Mesothelial cell of epicardium (in vitro differentiated cells): Measurements from ENCODE around the gene DNAL4. TPM values are rescaled to one million over a fixed set of nuclear protein-coding genes. Genes with fewer than 3 reads are reported as not detected.

Experiments
- DNase-seq, 2 experiments: peaks; one replicate each; pipeline ENCODE4 v3.0.0; 2021; ENCODE audit warnings: low spot score in 2 of 2; ENCODE audit not compliant: unreplicated experiment in 2 of 2
- H3K27ac Mint-ChIP-seq: 2 replicates; pipeline ENCODE4 v1.8.0; 2021; ENCODE audit warnings: mixed read lengths
- H3K27me3 Mint-ChIP-seq: 2 replicates; pipeline ENCODE4 v1.8.0; 2021; ENCODE audit warnings: low read depth, mixed read lengths
- H3K36me3 Mint-ChIP-seq: 2 replicates; pipeline ENCODE4 v1.8.0; 2021; ENCODE audit warnings: mixed read lengths
- H3K4me1 Mint-ChIP-seq: 2 replicates; pipeline ENCODE4 v1.8.0; 2021; ENCODE audit warnings: mixed read lengths
- H3K4me3 Mint-ChIP-seq: 2 replicates; pipeline ENCODE4 v1.8.0; 2021; ENCODE audit warnings: mild to moderate bottlenecking, moderate library complexity, mixed read lengths
- H3K9me3 Mint-ChIP-seq: 2 replicates; pipeline ENCODE4 v1.8.0; 2021; ENCODE audit warnings: mixed read lengths
- total RNA-seq: library from RNA; stranded (reverse); gene quantifications from 3 replicates; pipeline ENCODE4 v1.2.1, GENCODE V29; 2021
- TF ChIP-seq, protein P1 (sequence below): fragments of 200-600 bp; sonication (generic); IDR thresholded peaks from one replicate; pipeline ENCODE4 v1.5.0; 2021; ENCODE audit warnings: antibody characterized with exemption; ENCODE audit not compliant: unreplicated experiment

DNAL4 gene
- total RNA-seq, 1 donor from 2014 or later: 15.9 TPM

DNA sequence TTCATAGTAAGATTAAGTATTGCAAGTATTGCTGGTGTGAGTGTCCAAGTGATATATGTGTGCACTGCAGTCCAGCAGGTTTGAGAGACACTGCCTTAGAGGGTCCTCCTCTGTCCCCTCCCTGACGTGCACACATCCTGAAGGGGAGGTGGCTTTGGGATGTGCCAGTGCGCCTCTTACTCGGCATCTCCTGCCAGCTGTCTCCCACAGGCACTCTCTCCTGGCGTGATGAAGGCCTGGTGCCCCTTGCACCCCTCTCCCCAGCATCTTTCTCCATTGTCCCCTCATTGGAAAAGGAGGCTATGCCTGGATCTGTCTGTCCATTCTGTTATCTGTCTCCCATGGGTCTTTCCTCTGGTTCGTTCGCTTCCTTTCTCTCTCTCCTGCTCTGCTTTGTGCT, 64.0 kb downstream of the DNAL4 start:
- TF ChIP-seq, protein P1, sequence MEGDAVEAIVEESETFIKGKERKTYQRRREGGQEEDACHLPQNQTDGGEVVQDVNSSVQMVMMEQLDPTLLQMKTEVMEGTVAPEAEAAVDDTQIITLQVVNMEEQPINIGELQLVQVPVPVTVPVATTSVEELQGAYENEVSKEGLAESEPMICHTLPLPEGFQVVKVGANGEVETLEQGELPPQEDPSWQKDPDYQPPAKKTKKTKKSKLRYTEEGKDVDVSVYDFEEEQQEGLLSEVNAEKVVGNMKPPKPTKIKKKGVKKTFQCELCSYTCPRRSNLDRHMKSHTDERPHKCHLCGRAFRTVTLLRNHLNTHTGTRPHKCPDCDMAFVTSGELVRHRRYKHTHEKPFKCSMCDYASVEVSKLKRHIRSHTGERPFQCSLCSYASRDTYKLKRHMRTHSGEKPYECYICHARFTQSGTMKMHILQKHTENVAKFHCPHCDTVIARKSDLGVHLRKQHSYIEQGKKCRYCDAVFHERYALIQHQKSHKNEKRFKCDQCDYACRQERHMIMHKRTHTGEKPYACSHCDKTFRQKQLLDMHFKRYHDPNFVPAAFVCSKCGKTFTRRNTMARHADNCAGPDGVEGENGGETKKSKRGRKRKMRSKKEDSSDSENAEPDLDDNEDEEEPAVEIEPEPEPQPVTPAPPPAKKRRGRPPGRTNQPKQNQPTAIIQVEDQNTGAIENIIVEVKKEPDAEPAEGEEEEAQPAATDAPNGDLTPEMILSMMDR: no peak
- Mint-ChIP-seq H3K4me1 (no peaks in the 10 kb centered on the region), H3K27me3 (no peaks in the 10 kb centered on the region), H3K9me3 (no peaks in the 10 kb centered on the region), H3K27ac (no peak overlapping the region), H3K36me3 (peaks cover 31% of the 10 kb centered on the region), H3K4me3 (no peak overlapping the region)
- no peak for DNase-seq

DNA sequence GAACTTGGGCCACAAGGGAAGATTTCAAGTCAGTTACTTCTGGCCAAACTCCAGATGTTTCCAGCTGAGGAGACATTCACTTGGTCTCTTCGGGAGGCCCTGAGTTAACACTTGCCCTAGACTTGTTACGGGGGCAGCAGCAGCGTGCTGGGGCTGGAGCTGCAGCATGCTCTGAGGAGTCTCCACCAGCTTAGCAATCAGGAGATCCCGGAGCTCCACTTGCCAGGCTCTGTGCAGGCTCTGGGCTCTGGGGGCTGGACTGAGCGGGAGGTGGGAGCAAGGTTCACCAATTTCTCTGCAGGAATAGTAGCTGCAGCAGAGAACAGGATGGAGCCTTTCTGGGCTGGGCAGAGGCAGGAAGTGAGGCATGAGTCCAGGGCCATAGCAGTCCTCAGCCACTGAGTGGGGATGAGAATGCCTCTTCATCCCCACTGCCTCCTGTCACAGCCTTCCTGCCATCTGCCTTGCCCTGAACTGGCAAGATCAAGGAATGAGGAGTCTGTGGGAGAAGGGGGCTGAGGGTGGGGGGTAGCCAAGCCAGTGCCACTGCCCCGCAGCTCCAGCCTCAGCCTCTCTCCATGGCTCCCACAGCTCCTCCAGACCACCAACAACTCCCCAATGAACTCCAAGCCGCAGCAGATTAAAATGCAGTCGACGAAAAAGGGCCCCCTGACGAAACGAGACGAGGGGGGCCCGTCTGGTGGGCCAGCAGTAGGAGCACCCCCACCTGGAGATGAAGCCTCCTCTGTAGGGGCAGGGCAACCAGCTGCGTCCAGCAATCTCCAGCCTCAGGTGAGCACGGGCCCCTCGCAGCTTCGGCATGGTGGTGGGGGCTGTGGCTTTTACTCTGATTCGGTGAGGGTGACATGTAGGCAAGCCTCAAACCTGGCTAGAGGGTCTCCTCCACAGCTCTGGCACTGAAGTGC, 64.8 kb downstream of the DNAL4 start:
- no peak for DNase-seq
- Mint-ChIP-seq H3K27me3 (no peaks in the 10 kb centered on the region), H3K27ac (no peak overlapping the region), H3K9me3 (no peaks in the 10 kb centered on the region), H3K4me1 (no peaks in the 10 kb centered on the region), H3K36me3 (peaks cover 35% of the 10 kb centered on the region), H3K4me3 (no peak overlapping the region)
- TF ChIP-seq, protein P1: no peak

Other genes starting within 250 kb of the DNAL4 start
- gene DMC1, start 224.0 kb downstream of the DNAL4 start, total RNA-seq: 2.8 to 4.8 TPM (median 4.2 TPM) in 3 replicates
- gene FAM227A, start 137.8 kb downstream of the DNAL4 start, total RNA-seq: 10.3 to 11.9 TPM (median 11.0 TPM) in 3 replicates
- gene CBY1, start 137.5 kb downstream of the DNAL4 start, total RNA-seq: 38.5 to 40.4 TPM (median 40.0 TPM) in 3 replicates
- gene TOMM22, start 112.2 kb downstream of the DNAL4 start, total RNA-seq: 59.7 to 68.1 TPM (median 61.4 TPM) in 3 replicates
- gene JOSD1, start 93.2 kb downstream of the DNAL4 start, total RNA-seq: 58.4 to 59.6 TPM (median 59.6 TPM) in 3 replicates
- gene GTPBP1, start 88.2 kb downstream of the DNAL4 start, total RNA-seq: 71.6 to 74.3 TPM (median 73.1 TPM) in 3 replicates
- 59.8 to 63.0 TPM (median 61.2 TPM) in 3 replicates for gene SUN2, start 38.1 kb downstream of the DNAL4 start, total RNA-seq
- gene NPTXR, start 49.9 kb upstream of the DNAL4 start, total RNA-seq: 9.6 to 10.3 TPM (median 10.1 TPM) in 3 replicates
- gene CBX6, start 78.1 kb upstream of the DNAL4 start, total RNA-seq: 101 to 104 TPM (median 102 TPM) in 3 replicates
- not detected in 3 replicates for gene APOBEC3A, start 163.5 kb upstream of the DNAL4 start, total RNA-seq
- gene APOBEC3B, start 188.2 kb upstream of the DNAL4 start, total RNA-seq: 4.3 to 5.1 TPM (median 4.9 TPM) in 3 replicates
- gene APOBEC3C, start 220.1 kb upstream of the DNAL4 start, total RNA-seq: 32.6 to 34.7 TPM (median 34.0 TPM) in 3 replicates
- gene APOBEC3D, start 227.0 kb upstream of the DNAL4 start, total RNA-seq: 3.1 to 4.2 TPM (median 3.2 TPM) in 3 replicates
- 19.0 to 23.8 TPM (median 21.4 TPM) in 3 replicates for gene APOBEC3F, start 246.7 kb upstream of the DNAL4 start, total RNA-seq